COLO829 (cell line): ENCODE measurements around the gene CREM.
"Not testable (repeated sequence)": the region's sequence is repeated elsewhere in the genome, so short reads cannot be mapped to it uniquely, and the experiment has no call there.

ENCODE experiments used
- DNase-seq: peaks from one replicate; pipeline ENCODE4 v3.0.0; 2012; ENCODE audit warnings: low spot score

The CREM gene

GRCh38 chr10:35194906-35195305, 68.3 kb downstream of the CREM start:
- no peak for DNase-seq

GRCh38 chr10:35195361-35196306, 69.0 kb downstream of the CREM start:
- peak; percentile 48 for DNase-seq

- DNase-seq: no peak
Measured at GRCh38 chr10:35200487-35200886, 73.8 kb downstream of the CREM start.

GRCh38 chr10:35201234-35201633, 74.6 kb downstream of the CREM start:
- DNase-seq: no peak

- no peak for DNase-seq
Measured at GRCh38 chr10:35202050-35202449, 75.4 kb downstream of the CREM start.

GRCh38 chr10:35203745-35204144, 77.1 kb downstream of the CREM start:
- DNase-seq: no peak

GRCh38 chr10:35204650-35205319, 78.1 kb downstream of the CREM start:
- no peak for DNase-seq

- DNase-seq: no peak
Measured at GRCh38 chr10:35206274-35206673, 79.6 kb downstream of the CREM start.

- no peak for DNase-seq
Measured at GRCh38 chr10:35208536-35208935, 81.9 kb downstream of the CREM start.

- DNase-seq: no peak
Measured at GRCh38 chr10:35208949-35209613, 82.4 kb downstream of the CREM start.

- no peak for DNase-seq
Measured at GRCh38 chr10:35210961-35211360, 84.3 kb downstream of the CREM start.

- DNase-seq: no peak
Measured at GRCh38 chr10:35211390-35211789, 84.7 kb downstream of the CREM start.

GRCh38 chr10:35212856-35213255, 86.2 kb downstream of the CREM start:
- DNase-seq: no peak

GRCh38 chr10:35213699-35214098, 87.1 kb downstream of the CREM start:
- no peak for DNase-seq

GRCh38 chr10:35214607-35215020, 88.0 kb downstream of the CREM start:
- DNase-seq: no peak

GRCh38 chr10:35215107-35215506, 88.5 kb downstream of the CREM start:
- no peak for DNase-seq

- no peak for DNase-seq
Measured at GRCh38 chr10:35216303-35216905, 89.8 kb downstream of the CREM start.

GRCh38 chr10:35216956-35217355, 90.3 kb downstream of the CREM start:
- DNase-seq: not testable (repeated sequence)

- no peak for DNase-seq
Measured at GRCh38 chr10:35217455-35217854, 90.8 kb downstream of the CREM start.

- peak; percentile 45 for DNase-seq
Measured at GRCh38 chr10:35218339-35218955, 91.8 kb downstream of the CREM start.

GRCh38 chr10:35219292-35219691, 92.6 kb downstream of the CREM start:
- DNase-seq: no peak
